Subcutaneous abdominal adipose tissue (tissue), 5 donors: ENCODE data around the gene CPVL.

Experiments used
- H3K27ac ChIP-seq: one replicate; pipeline ENCODE4 v1.7.0; 2013; ENCODE audit warnings: low read depth, mild to moderate bottlenecking, inconsistent platforms, low read length, moderate library complexity
- H3K27me3 ChIP-seq, 5 donors: one replicate each; pipeline ENCODE4 v1.7.0; 2013; ENCODE audit warnings: low read length in 5 of 5, inconsistent platforms in 1 of 5; ENCODE audit not compliant: control insufficient read depth in 5 of 5, insufficient read depth in 4 of 5
- H3K36me3 ChIP-seq, 5 donors: one replicate each; pipeline ENCODE4 v1.7.0; 2013; ENCODE audit warnings: low read length in 5 of 5; ENCODE audit not compliant: control insufficient read depth in 5 of 5, insufficient read depth in 5 of 5
- H3K4me1 ChIP-seq, 5 donors: one replicate each; pipeline ENCODE4 v1.7.0; 2013; ENCODE audit warnings: low read length in 5 of 5, mild to moderate bottlenecking in 3 of 5, moderate library complexity in 1 of 5; ENCODE audit not compliant: control insufficient read depth in 5 of 5, insufficient read depth in 5 of 5
- H3K4me3 ChIP-seq, 5 donors: one replicate each; pipeline ENCODE4 v1.7.0; 2013; ENCODE audit warnings: low read length in 5 of 5, low read depth in 1 of 5
- H3K9ac ChIP-seq, 5 donors: one replicate each; pipeline ENCODE4 v1.7.0; 2013; ENCODE audit warnings: low read length in 5 of 5, mild to moderate bottlenecking in 4 of 5, moderate library complexity in 3 of 5
- H3K9me3 ChIP-seq, 5 donors: one replicate each; pipeline ENCODE4 v1.7.0; 2013; ENCODE audit warnings: low read length in 5 of 5; ENCODE audit not compliant: control insufficient read depth in 5 of 5
- donor health status: healthy.
- donor health status: healthy.
- donor health status: healthy.
- donor health status: healthy.
- donor health status: healthy.

Gene CPVL

DNA sequence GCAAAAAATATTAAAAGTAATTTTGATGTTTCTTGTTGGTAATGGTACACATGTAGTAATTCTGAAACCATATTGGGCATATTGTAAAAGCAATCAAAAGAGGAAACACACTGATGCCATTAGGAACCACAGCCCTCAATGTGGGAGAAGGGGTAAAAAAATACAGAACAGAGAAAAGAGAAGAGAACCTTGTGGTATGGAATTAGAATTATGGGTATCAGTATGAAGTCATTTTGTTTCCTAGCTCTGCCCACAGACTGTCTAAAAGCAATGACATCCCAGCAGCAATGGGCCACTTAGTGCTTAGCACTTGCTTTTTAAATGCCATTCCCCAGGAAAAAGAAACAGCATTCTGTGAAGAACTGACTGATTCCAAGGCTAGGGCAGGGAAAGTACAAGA is 61.5 kb downstream of the CPVL start:
- H3K4me3 ChIP-seq = no peak overlapping the region
- no peaks in the 10 kb centered on the region for H3K27me3 ChIP-seq
- no peak overlapping the region for H3K9ac ChIP-seq
- H3K27ac ChIP-seq = no peak overlapping the region
- no peaks in the 10 kb centered on the region for H3K36me3 ChIP-seq
- H3K9me3 ChIP-seq = no peaks in the 10 kb centered on the region
- H3K4me1 ChIP-seq = peaks cover 0 to 22% (median 10%) of the 10 kb centered on the region in 5 donors

DNA sequence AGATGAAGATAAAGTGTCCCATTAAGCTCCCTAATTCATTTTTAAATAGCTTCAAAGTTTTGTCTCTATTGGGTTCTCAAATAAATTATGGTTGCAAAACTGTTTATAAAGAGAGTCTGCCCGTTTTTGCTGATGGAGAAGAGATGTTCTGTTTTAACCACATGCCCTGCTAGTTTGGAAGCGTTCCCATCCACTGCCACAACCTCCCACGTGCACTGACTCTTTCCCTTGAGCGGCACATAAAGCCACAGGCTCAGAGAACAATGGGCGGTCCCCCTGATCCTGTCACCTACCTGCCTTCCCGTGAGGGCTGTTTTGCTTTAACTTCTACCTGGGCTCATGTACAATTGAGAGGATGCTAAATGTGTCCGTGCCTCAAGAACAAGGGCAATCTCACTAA is 65.5 kb downstream of the CPVL start:
- no peaks in the 10 kb centered on the region for H3K36me3 ChIP-seq
- peaks cover 0 to 12% (median 0%) of the 10 kb centered on the region in 5 donors for H3K4me1 ChIP-seq
- H3K4me3 ChIP-seq = no peak overlapping the region
- H3K27me3 ChIP-seq = no peaks in the 10 kb centered on the region
- no peak overlapping the region for H3K9ac ChIP-seq
- H3K27ac ChIP-seq = no peak overlapping the region
- H3K9me3 ChIP-seq = no peaks in the 10 kb centered on the region

DNA sequence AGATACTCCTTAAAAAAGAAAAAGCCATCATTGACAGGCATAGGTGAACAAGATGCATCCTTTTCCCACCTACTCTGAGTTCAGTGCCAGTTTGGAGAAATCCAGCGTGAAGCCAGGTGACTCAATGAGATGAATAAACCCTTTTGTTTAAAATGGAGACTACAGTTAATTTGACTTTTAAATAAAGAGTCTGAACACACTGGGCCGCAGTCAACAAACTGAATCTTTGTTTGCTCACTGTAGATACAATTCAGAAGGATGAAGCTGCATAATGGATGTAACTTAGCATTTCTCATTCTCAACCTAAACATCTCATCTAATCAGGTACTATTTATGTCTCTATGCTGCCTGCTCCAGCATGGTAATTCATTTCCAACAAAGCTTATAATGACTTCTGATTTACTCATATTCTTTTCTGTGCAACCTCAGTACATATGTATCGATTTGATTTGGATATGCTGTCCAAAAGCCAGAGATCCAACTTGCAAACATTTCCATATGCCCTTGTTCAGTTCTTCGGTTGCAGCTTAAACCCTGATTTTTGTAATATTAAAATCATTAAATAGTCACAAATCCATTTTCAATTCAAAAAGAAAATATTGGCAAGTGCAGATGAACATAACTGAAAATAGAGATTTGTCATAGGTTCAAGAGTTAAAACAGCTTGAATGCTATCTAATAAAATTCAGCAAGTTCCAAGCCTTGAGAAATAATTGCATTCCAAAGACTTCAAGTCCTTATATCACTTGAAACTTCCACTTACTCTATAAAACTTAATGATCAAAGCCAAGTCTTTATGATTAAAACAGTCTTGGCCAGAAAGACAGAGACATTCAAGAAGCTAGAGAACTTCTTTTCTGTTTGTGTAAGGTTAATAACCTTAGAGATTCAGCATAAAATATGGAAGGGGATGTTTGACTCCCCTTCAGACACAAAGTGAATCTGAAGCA is 67.8 kb downstream of the CPVL start:
- H3K9ac ChIP-seq = no peak overlapping the region
- peaks cover 0 to 2% (median 0%) of the 10 kb centered on the region in 5 donors for H3K27me3 ChIP-seq
- H3K4me1 ChIP-seq = peaks cover 0 to 10% (median 0%) of the 10 kb centered on the region in 5 donors
- no peaks in the 10 kb centered on the region for H3K36me3 ChIP-seq
- no peaks in the 10 kb centered on the region for H3K9me3 ChIP-seq
- no peak overlapping the region for H3K4me3 ChIP-seq
- no peak overlapping the region for H3K27ac ChIP-seq

DNA sequence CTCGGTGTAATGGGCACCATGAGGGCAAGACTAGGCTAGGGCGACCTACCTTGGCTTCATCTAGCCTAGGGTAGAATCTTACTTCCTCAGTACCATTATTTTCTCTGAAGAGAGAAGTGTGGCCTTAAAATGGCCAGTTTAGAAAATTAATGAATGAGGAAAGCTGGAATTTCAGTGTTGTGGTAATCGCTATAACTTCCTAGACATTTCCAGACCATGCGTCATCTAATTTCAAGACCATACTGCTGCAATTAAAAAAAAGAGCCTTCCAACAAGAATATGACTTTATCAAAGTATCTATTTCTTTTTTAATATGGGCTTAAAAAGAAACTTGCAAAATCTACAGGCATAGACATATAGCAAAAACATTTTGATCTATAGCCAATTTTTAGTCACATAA is 68.5 kb downstream of the CPVL start:
- H3K27ac ChIP-seq = no peak overlapping the region
- no peaks in the 10 kb centered on the region for H3K9me3 ChIP-seq
- H3K36me3 ChIP-seq = no peaks in the 10 kb centered on the region
- peaks cover 0 to 10% (median 0%) of the 10 kb centered on the region in 5 donors for H3K4me1 ChIP-seq
- H3K27me3 ChIP-seq = peaks cover 0 to 2% (median 0%) of the 10 kb centered on the region in 5 donors
- no peak overlapping the region for H3K9ac ChIP-seq
- H3K4me3 ChIP-seq = no peak overlapping the region

DNA sequence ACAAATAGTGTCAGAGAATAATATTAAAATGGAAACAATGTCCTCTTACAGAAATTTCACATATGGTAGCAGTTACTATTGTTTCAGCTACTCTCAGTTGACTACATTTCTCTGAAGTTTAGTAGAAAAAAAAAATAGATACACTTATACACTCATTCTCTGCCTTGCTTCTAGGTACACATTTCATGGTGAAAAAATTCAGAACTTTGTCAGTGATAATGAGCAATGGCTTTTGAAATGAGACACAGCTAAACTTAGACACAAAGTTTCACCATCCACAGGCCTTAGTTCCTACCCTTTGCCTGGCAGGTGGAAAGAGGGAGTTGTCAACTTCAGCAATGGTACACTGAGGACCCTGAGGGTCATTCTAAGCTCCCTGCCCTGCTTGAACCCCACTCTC is 69.2 kb downstream of the CPVL start:
- Histone ChIP-seq H3K9ac (no peak overlapping the region), H3K36me3 (no peaks in the 10 kb centered on the region), H3K4me1 (peaks cover 0 to 10% (median 0%) of the 10 kb centered on the region in 5 donors), H3K27me3 (peaks cover 0 to 2% (median 0%) of the 10 kb centered on the region in 5 donors), H3K4me3 (no peak overlapping the region), H3K9me3 (no peaks in the 10 kb centered on the region), H3K27ac (no peak overlapping the region)

DNA sequence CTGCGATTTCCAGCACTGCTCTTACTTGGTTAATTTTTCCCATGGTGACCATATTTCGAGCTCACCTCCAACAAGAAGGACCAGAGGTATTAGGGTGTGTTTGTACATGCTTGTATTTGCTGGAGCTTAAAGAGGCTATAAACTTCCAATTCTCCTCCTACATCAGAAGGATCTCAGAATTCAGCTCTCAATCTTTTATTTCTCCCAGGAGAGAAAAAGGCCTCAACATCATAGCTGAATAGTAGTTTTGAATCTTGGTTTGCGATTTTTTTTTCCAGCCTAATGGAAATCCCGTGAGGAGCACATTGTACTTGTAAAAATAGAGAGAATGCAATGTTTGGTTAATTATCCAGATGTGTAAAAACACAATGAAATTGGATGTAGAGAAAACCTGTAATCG is 69.7 kb downstream of the CPVL start:
- no peak overlapping the region for H3K27ac ChIP-seq
- H3K4me1 ChIP-seq = peaks cover 0 to 10% (median 0%) of the 10 kb centered on the region in 5 donors
- no peaks in the 10 kb centered on the region for H3K9me3 ChIP-seq

DNA sequence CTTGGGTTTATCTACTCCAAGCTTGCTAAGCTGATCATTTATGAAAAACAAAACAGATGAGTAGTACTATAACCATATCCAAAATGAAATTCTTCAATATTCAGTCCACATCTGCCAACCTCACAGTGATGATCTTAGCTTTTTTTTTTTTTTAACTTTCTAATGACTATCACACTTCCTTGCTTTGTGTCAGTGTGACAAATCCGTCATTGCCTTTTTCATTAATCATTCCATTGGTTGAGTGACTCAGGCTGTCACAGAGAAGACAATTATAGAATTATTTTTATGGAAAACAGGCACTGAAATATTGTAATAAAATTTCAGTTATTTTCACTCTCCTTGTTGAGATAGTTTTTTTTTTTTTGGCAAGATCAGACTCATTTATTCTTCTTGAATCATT is 70.7 kb downstream of the CPVL start:
- peaks cover 0 to 5% (median 0%) of the 10 kb centered on the region in 5 donors for H3K4me1 ChIP-seq
- peaks cover 0 to 2% (median 0%) of the 10 kb centered on the region in 5 donors for H3K27me3 ChIP-seq
- H3K9me3 ChIP-seq = no peaks in the 10 kb centered on the region
- no peak overlapping the region for H3K27ac ChIP-seq
- H3K36me3 ChIP-seq = no peaks in the 10 kb centered on the region
- H3K9ac ChIP-seq = no peak overlapping the region
- no peak overlapping the region for H3K4me3 ChIP-seq

More for the DNA sequence above, 69.7 kb downstream of the CPVL start:
- Histone ChIP-seq H3K36me3 (no peaks in the 10 kb centered on the region), H3K27me3 (peaks cover 0 to 2% (median 0%) of the 10 kb centered on the region in 5 donors), H3K9ac (no peak overlapping the region), H3K4me3 (no peak overlapping the region)

DNA sequence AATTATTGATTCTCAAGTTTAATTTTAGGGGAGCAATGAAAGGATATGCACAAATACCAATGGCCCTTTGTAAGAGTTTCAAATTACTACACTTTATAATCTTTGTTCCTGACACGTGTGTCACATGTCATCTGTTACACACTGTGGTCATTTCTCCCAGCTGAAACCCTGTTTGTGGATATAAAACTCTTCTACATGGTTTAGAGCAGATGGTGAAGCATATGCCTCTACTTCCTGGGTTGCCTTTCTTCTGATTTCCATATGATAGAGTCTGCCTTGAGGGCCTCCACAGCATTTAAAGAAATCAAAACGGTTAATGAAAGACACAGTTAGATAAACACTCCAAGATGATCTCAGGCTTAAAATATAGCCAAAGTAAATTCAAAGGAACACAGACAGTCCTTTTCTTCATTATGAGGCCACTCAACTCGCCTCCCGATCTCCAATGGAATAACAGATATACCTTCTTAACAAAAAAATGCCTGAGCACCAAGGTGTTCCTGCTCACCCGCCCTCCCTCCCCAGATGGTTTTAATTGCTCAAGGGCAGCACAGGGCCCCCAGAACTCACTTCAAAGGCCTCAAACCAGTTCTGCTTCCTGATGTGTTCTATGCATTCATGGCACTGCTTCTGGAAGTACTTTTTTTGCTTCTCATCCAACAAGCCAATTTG is 75.0 kb downstream of the CPVL start:
- Histone ChIP-seq H3K4me1 (peaks cover 0 to 5% (median 0%) of the 10 kb centered on the region in 5 donors), H3K36me3 (peaks cover 0 to 3% (median 0%) of the 10 kb centered on the region in 5 donors), H3K9me3 (no peaks in the 10 kb centered on the region), H3K27me3 (peaks cover 0 to 2% (median 0%) of the 10 kb centered on the region in 5 donors), H3K4me3 (no peak overlapping the region), H3K9ac (no peak overlapping the region), H3K27ac (no peak overlapping the region)

DNA sequence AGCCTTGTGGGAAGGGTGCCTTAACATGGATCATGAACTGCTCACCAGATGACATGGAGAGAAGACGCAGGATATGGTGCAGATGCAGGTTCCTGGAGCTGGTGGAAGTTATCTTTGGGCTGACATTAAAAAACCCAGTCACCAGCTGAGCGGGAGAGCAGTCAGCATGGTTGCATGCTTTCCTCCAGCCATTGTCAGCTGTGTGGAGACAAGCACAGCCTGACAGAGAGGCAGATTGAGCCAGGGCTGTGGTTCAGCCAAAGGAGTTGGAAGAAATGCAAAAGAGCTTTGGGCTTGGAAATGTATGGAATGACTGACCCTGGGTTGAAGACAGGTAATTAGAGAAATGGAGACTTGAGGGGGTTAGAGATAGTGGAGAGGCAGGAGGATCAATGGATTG is 79.7 kb downstream of the CPVL start:
- Histone ChIP-seq H3K4me3 (no peak overlapping the region), H3K27ac (no peak overlapping the region), H3K4me1 (peaks cover 0 to 3% (median 0%) of the 10 kb centered on the region in 5 donors), H3K9me3 (no peaks in the 10 kb centered on the region), H3K27me3 (no peaks in the 10 kb centered on the region), H3K36me3 (peaks cover 0 to 5% (median 0%) of the 10 kb centered on the region in 5 donors), H3K9ac (no peak overlapping the region)
